Subcutaneous abdominal adipose tissue (tissue), 5 donors: ENCODE measurements around the gene RBBP6.

Source experiments
- H3K27ac ChIP-seq: one replicate; pipeline ENCODE4 v1.7.0; 2013; ENCODE audit warnings: low read depth, mild to moderate bottlenecking, inconsistent platforms, low read length, moderate library complexity
- H3K27me3 ChIP-seq, 5 donors: one replicate each; pipeline ENCODE4 v1.7.0; 2013; ENCODE audit warnings: low read length in 5 of 5, inconsistent platforms in 1 of 5; ENCODE audit not compliant: control insufficient read depth in 5 of 5, insufficient read depth in 4 of 5
- H3K36me3 ChIP-seq, 5 donors: one replicate each; pipeline ENCODE4 v1.7.0; 2013; ENCODE audit warnings: low read length in 5 of 5; ENCODE audit not compliant: control insufficient read depth in 5 of 5, insufficient read depth in 5 of 5
- H3K4me1 ChIP-seq, 5 donors: one replicate each; pipeline ENCODE4 v1.7.0; 2013; ENCODE audit warnings: low read length in 5 of 5, mild to moderate bottlenecking in 3 of 5, moderate library complexity in 1 of 5; ENCODE audit not compliant: control insufficient read depth in 5 of 5, insufficient read depth in 5 of 5
- H3K4me3 ChIP-seq, 5 donors: one replicate each; pipeline ENCODE4 v1.7.0; 2013; ENCODE audit warnings: low read length in 5 of 5, low read depth in 1 of 5
- H3K9ac ChIP-seq, 5 donors: one replicate each; pipeline ENCODE4 v1.7.0; 2013; ENCODE audit warnings: low read length in 5 of 5, mild to moderate bottlenecking in 4 of 5, moderate library complexity in 3 of 5
- H3K9me3 ChIP-seq, 5 donors: one replicate each; pipeline ENCODE4 v1.7.0; 2013; ENCODE audit warnings: low read length in 5 of 5; ENCODE audit not compliant: control insufficient read depth in 5 of 5
- donor health status: healthy.
- donor health status: healthy.
- donor health status: healthy.
- donor health status: healthy.
- donor health status: healthy.

The RBBP6 gene

GRCh38 chr16:24522751-24523150, 16.6 kb upstream of the RBBP6 start:
- Histone ChIP-seq H3K4me3 (no peak overlapping the region), H3K9ac (no peak overlapping the region), H3K36me3 (no peaks in the 10 kb centered on the region), H3K4me1 (peaks cover 0 to 14% (median 4%) of the 10 kb centered on the region in 5 donors), H3K27me3 (no peaks in the 10 kb centered on the region), H3K27ac (no peak overlapping the region), H3K9me3 (no peaks in the 10 kb centered on the region)

- H3K27ac ChIP-seq, result no peak overlapping the region
- no peak overlapping the region for H3K9ac ChIP-seq
- H3K27me3 ChIP-seq, result no peaks in the 10 kb centered on the region
These were observed 15.8 kb upstream of the RBBP6 start for GRCh38 chr16:24523569-24523968.

GRCh38 chr16:24524855-24525677, 14.3 kb upstream of the RBBP6 start:
- peaks cover 0 to 14% (median 4%) of the 10 kb centered on the region in 5 donors for H3K4me1 ChIP-seq
- H3K9ac ChIP-seq, result no peak overlapping the region
- no peak overlapping the region for H3K27ac ChIP-seq
- H3K4me3 ChIP-seq, result no peak overlapping the region
- no peaks in the 10 kb centered on the region for H3K27me3 ChIP-seq
- no peaks in the 10 kb centered on the region for H3K9me3 ChIP-seq
- H3K36me3 ChIP-seq, result no peaks in the 10 kb centered on the region

More at GRCh38 chr16:24523569-24523968, 15.8 kb upstream of the RBBP6 start:
- Histone ChIP-seq H3K4me3 (no peak overlapping the region), H3K36me3 (no peaks in the 10 kb centered on the region), H3K9me3 (no peaks in the 10 kb centered on the region), H3K4me1 (peaks cover 0 to 14% (median 4%) of the 10 kb centered on the region in 5 donors)

GRCh38 chr16:24525970-24526559, 13.3 kb upstream of the RBBP6 start:
- no peak overlapping the region for H3K4me3 ChIP-seq
- no peaks in the 10 kb centered on the region for H3K27me3 ChIP-seq
- H3K36me3 ChIP-seq, result no peaks in the 10 kb centered on the region
- H3K27ac ChIP-seq, result no peak overlapping the region
- peaks cover 0 to 14% (median 4%) of the 10 kb centered on the region in 5 donors for H3K4me1 ChIP-seq
- no peak overlapping the region for H3K9ac ChIP-seq
- no peaks in the 10 kb centered on the region for H3K9me3 ChIP-seq

GRCh38 chr16:24526701-24527495, 12.5 kb upstream of the RBBP6 start:
- H3K36me3 ChIP-seq, result no peaks in the 10 kb centered on the region
- no peaks in the 10 kb centered on the region for H3K27me3 ChIP-seq
- H3K9ac ChIP-seq, result no peak overlapping the region
- no peak overlapping the region for H3K27ac ChIP-seq
- no peaks in the 10 kb centered on the region for H3K9me3 ChIP-seq
- no peak overlapping the region for H3K4me3 ChIP-seq
- peaks cover 0 to 14% (median 4%) of the 10 kb centered on the region in 5 donors for H3K4me1 ChIP-seq

- Histone ChIP-seq H3K27me3 (no peaks in the 10 kb centered on the region), H3K27ac (no peak overlapping the region), H3K9me3 (no peaks in the 10 kb centered on the region), H3K4me1 (peaks cover 0 to 3% (median 2%) of the 10 kb centered on the region in 5 donors), H3K36me3 (no peaks in the 10 kb centered on the region), H3K4me3 (no peak overlapping the region), H3K9ac (no peak overlapping the region)
These were observed 8.2 kb upstream of the RBBP6 start for GRCh38 chr16:24531166-24531565.

- Histone ChIP-seq H3K9ac (no peak overlapping the region), H3K4me1 (peaks cover 0 to 8% (median 8%) of the 10 kb centered on the region in 5 donors), H3K36me3 (no peaks in the 10 kb centered on the region), H3K9me3 (no peaks in the 10 kb centered on the region), H3K4me3 (no peak overlapping the region), H3K27ac (no peak overlapping the region), H3K27me3 (no peaks in the 10 kb centered on the region)
These were observed 4.7 kb upstream of the RBBP6 start for GRCh38 chr16:24534620-24535019.

- Histone ChIP-seq H3K36me3 (no peaks in the 10 kb centered on the region), H3K4me3 (no peak overlapping the region), H3K9me3 (no peaks in the 10 kb centered on the region), H3K27me3 (no peaks in the 10 kb centered on the region), H3K27ac (no peak overlapping the region), H3K4me1 (peaks cover 0 to 16% (median 8%) of the 10 kb centered on the region in 5 donors), H3K9ac (no peak overlapping the region)
These were observed 3.5 kb upstream of the RBBP6 start for GRCh38 chr16:24535827-24536226.

- H3K27me3 ChIP-seq, result no peaks in the 10 kb centered on the region
- H3K27ac ChIP-seq, result no peak overlapping the region
- no peak overlapping the region for H3K4me3 ChIP-seq
- no peak overlapping the region for H3K9ac ChIP-seq
- no peaks in the 10 kb centered on the region for H3K9me3 ChIP-seq
- peaks cover 0 to 23% (median 15%) of the 10 kb centered on the region in 5 donors for H3K4me1 ChIP-seq
- no peaks in the 10 kb centered on the region for H3K36me3 ChIP-seq
These were observed 2.7 kb upstream of the RBBP6 start for GRCh38 chr16:24536671-24537070.
